GM21529 (cell line): ENCODE data around the gene MMP24OS.

Experiments
- ATAC-seq: cut with Tn5 transposase; IDR thresholded peaks from one replicate; pipeline ENCODE4 v1.9.1; 2021; ENCODE audit not compliant: unreplicated experiment

The MMP24OS gene

DNA sequence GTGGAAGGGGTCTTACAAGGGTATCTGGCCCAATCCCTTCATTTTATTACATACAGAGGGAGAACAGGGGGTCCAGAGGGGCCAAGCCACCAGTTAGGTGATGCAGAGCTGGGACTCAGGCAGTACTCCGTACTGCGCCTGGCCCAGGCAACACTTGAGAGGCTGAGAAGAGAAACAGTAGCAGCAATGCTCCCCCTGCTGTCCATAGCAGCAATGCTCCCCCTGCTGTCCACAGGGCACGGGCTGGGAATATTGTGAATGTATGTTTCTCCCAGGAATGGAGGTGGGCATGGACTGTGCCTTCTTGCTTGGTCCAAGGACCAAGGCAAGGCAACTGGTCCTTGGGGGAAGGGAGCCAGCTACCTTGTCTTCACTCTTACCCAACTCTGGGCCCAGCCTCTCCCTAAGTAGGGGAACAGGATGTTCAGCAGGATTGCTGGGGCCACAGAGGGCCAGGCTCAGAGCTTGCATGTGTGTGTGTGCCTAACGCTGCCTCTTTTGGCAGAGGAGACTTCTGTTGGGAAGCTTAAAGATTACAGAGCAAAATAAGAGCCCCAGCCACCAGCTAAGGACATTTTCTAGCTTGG is 29.1 kb upstream of the MMP24OS start:
- no peak for ATAC-seq

DNA sequence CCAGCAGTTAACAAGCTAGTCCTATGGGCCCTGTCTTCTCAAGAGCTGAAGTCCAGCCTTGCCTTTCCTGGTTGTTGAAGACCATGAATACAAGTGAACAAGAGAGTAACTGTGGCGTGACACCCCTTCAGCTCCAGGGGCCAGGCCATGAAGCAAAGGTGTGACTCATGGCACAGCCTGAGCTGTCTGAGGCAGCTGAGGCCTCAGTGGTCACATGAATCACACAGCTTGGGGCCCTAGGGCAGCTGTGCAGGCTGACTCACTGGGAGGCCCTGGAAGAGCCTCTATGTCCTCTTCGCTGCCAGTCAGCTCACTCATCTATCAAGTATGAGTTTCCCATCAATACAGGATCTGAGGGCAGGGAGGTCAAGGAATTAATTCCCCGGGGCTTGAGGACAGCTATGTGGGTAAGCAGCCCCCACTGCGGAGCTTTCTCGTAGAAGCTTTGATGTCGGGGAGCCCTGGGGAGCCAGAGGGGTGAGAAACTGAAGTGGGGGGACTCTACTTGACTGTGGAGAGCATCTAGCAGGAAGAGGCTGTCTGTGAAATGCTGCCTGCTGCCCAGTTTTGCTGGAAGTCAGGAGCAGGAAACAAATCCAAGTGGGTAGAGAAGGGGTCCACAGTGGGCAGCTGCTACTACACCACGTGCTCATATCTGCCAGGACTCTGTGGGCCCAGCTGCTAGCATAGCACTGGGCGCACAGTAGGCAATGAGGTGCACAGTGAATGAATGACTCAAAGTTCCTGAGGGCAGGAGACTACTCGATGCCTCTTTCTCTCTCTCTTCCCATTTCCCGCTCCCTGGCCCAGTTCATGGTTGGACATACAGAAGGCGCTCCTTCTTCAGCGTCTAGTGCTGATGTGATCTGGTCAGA is 28.0 kb upstream of the MMP24OS start:
- no peak for ATAC-seq

DNA sequence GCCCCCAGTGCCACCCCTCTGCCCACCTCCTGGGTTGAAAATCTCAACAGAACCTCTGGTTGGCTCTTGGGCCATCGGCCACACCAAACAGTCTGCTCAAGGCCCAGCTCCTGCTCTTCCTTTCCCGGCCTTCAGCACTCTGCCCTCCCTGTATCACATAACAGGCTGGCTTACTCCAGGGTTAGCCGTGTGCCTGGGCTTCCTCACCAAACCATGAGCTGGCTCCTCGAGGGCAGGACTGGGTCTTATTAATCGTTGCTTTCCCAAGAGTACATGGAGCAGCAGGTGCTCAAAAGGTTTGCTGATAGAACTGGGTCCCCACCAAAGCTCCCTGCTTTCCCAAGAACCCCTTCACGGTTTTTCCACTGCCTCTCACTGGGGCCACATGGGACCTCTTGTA is 27.0 kb upstream of the MMP24OS start:
- no peak for ATAC-seq

DNA sequence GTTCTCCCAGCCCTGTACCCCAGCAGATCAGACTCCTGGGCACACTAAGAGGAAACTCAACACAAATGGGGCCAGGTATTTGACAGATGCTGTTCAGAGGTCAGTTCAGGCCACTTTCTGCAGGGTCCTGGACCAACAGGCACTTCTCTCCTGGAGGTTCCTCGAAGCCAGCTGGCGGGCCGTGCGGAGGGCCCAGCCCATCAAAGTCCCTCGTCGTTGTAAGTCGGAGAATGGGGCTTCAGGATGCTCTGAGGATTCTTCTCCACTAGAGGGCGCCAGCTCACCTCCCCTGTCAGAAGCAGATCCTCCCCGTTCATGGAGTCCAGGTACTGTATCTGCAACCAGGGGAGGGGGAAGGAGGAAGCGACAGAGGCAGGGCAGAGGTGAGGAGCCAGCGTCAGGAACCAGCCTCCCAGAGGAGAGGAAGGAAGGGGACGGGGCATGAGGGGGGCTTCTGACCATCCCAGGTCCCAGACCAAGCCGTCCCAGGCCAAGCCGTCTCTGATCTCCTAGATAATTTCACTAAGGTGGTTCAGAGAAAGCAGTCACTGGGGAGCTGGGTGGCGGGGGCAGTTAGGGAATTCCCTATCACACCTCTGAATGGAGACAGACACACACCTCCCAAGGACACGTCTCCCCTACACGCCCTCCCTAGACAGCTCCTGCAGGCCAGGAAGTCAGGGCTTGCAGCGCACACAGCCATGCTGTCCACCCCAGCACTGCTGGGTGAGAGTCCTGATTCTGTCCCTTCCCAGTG is 26.0 kb upstream of the MMP24OS start:
- ATAC-seq, result no peak

DNA sequence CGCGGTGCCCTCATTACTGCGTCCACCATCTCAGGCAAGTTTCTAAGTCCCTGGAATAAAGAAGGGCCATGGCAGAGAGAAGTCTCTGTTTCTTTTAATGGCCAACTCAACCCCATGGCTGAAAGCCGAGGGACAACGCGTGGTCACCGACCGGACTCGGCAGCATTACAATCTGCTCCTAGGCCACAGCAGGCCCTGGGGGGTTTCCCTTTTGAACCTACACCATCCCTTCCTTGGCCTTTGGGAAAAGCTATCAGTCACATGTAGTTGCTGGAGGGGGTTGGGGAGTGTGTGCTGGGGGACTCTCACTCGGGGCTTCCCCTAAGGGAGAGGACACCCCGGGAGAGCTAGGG is 25.4 kb upstream of the MMP24OS start:
- ATAC-seq, result no peak

DNA sequence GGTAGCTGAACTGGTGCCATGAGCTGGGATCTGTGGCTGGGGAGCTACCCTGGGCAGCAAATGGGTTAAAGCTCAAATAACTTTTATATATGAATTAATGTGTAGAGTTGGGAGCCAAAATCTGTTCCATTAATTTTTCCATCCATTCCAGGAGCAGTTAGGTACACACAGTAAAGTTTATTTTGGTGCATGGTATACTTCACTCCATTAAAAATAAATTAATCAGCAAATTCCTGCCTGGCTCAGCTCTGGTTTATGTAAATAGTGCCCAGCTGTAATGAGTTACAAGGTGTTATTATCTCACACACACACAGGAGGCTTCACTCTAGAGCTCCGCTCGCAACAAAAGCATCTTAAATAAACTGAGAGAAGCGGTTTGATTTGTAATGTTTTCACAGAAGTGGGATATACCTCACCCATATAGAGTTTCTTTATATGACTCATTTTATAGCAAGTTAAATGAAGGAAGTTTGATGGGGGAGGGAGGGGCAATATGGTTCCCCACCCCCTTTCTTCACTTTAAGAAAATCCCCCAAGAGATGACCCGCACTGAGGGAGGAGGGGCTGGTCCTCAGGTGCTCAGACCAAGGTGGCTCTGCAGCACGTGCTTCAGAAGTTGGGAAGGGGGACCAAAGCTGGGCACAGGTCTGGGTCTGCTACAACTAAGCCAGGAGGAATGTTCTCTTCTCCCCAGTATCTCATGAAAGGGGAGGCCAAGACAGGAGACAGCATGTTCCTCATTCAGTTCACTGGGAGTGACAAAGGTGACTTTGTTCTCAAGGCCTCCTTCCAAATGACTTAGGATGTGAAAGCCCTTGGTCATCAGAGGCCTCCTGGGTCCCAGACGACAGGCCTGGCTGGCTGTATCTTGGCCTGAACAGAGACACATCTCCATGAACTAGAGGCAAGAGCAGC is 24.8 kb upstream of the MMP24OS start:
- no peak for ATAC-seq

DNA sequence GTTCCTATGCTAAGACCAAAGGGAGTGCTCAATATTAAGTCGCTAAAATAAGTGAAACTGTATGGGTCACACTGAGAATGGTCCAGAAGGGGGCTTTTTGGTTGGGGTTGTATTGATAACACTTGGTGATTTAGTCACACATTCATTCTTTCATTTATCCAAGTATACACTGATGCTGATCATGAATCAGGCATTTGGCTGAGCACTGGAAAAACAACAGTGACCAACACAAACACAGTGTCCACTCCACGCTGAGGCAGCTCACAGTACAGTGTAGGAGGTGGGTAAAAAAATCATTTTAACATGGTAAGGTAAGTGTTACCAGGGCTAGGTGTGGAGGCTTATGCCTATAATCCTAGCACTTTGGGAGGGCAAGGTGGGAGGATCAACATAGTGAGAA is 23.5 kb upstream of the MMP24OS start:
- no peak for ATAC-seq

DNA sequence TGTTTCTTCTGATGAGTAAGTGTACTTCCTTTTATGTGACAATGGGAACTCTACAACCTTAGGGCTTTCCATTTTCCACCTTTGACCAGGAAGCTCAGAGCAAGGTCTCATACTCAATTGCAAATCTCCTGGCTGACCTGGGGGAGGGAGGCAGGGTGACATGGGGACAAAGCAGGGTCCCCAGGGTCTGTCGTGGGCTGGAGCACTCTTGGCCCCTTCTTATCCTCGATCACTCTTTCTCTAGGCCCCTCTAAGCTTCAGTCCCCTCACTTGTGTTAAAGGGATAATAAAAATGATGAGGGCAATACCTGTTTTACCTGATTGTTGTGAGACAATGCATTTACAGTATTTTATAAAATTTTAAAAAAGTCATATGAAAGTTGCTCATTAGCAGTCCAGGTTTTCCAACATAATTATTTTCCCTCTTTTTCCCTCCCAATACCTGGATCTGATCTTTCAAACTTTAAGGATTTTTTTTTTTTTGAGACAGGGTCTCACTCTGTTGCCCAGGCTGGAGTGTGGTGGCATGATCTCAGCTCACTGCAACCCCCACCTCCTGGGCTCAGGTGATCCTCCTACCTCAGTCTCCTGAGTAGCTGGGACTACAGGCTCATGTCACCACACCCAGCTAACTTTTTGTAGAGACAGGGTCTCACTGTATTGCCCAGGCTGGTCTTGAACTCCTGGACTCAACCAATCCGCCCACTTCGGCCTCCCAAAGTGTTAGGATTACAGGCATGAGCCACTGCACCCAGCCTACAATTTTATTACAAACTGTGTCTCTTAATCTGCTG is 22.7 kb upstream of the MMP24OS start:
- no peak for ATAC-seq

DNA sequence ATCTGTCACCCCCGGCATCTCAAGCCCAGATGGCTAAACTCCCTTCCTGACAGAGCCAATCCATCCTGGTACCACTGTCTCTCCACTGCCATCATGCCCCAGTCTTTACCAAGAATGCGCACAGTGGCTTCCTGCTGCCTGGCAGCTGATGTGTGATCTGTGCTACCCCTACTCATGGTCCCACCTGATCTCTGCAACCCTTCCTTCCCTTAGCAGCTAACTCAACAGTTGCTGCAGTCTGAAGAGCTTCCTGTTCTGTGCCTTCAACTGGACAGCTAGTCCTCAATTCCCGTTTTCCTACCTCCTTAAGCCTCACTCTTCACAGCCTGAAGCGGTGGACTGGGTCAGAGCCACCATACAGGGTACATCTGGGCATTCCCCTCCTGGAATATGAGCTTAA is 21.9 kb upstream of the MMP24OS start:
- ATAC-seq, result no peak

DNA sequence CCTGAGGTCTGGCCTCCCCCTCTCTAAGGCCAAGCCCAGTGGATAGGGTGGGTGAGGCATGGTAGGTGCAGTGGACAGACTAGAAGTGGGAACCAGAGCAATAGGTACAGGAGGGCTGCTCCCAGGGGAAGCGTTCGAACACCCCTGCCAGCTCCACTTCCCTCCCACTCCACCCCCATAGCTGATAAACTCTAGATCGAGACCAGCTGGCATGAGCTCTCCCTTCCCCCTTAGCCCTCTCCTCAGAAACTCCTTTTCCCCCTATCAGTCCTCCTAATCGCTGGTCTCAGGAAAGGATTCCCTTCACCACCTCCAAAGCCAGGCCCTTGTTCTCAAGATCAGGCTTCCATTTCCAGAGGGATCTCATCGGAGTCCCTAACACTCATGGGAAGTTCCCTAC is 20.3 kb upstream of the MMP24OS start:
- ATAC-seq, result no peak

DNA sequence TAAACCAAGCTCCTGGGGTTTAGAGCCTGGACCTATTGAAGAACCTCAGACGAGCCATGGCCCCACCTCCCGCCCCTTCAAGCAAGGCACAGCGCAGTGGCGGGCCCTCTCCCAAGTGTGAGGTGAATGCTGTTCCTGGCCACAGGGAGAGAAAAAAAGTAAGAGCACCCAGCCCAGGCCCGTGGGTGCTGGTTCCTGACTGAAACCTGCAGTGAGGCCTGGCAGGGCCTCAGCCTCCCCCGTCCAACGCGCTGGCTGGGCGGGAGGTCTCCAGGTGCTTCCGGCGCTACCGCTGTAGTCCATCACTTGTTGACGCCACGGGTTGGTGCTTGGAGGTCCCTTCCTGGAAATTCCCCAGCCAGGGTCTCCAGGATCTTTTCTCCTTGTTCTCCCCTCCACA is 19.8 kb upstream of the MMP24OS start:
- ATAC-seq, result no peak

DNA sequence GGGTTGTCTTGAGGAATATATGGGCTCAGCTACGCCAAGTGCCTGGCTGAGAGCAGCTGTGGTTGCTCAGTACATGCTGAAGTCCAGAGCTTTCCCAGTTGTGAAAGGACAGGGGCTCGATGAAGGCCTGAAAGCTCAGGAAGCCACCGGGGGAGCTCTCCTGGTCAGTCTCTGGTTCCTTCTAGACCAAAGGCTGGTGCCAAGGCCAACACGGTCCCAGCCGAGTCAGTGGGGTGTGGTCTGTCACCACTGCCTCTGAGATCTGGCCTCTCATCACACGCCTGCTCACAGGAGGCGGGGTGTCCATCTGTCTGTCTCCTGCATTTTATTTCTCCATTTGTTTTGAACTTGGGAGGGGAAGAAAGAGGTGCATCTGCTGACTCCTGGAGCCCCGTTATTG is 19.2 kb upstream of the MMP24OS start:
- no peak for ATAC-seq

DNA sequence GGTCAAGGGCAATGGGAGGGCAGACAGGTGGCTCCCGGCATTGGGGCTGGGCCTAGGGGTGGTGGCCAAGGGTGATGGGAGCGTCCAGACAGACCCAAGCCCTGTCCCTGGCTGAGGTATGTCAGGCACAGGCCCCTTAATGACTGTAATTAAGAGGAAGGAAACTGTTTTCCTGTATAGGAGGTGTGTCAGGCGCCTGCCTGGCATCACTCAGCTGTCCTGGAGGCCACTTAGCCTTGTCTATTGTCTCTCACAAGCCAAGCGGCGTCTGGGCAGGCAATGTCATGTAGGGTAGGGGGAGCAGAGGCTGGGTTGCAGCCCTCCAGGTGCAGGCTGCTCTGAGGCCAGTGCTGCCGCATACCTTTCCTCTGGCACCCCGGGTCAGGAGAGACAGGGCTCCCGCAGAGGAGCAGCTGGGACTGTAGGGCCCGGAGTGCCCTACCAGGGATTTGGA is 18.2 kb upstream of the MMP24OS start:
- no peak for ATAC-seq

DNA sequence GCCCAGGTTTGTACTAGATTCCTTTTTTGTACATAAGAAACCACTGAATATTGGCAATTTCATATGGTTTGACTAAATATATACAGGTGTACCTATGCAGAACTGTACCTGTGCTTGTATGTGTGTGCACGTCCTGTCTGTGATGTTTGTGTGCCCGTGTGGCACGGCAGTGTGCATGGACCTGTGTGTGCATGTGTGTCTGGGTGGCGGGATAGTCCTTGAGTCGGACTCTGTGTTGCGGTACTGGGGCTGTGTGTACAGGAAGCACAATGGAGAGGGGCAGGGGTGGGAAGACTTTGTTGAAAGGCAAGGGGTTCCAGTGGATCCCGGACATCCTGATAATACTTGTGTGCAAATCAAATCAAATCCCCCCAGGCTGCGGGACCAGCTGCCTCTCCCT is 17.8 kb upstream of the MMP24OS start:
- no peak for ATAC-seq

DNA sequence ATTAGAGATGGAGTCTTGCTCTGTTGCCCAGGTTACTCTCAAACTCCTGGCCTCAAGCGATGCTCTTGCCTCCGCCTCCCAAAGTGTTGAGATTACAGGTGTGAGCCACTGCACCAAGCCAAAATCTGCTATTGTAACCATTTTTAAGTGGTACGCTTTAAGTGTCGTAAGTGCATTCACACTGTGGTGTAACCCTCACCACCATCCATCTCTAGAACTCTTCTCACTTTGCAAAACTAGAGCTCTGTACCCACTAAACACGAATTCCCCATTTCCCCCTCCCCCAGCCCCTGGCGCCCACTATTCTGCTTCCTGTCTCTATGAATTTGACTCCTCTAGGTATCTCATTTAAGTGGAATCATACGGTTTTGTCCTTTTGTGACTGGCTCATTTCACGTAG is 17.1 kb upstream of the MMP24OS start:
- no peak for ATAC-seq

DNA sequence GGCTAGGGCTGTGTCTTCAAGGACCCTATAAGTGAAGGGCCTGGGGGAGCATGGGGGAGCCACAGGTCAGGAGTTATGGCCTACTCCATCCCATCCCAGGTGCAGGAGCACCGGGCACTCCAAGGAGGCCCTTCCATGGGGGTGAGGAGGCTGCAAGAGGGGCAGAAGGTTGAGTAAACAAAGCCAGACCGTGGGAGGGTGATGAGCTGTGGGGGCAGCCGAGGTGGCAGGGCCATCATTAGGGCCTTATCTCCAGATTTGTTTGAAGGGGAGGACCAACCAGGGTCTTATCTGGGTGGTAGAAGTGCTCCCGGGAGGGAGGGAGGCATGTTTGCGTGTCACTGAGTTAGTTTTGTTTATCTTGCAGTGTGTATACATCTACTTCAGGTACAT is 16.4 kb upstream of the MMP24OS start:
- ATAC-seq, result no peak

DNA sequence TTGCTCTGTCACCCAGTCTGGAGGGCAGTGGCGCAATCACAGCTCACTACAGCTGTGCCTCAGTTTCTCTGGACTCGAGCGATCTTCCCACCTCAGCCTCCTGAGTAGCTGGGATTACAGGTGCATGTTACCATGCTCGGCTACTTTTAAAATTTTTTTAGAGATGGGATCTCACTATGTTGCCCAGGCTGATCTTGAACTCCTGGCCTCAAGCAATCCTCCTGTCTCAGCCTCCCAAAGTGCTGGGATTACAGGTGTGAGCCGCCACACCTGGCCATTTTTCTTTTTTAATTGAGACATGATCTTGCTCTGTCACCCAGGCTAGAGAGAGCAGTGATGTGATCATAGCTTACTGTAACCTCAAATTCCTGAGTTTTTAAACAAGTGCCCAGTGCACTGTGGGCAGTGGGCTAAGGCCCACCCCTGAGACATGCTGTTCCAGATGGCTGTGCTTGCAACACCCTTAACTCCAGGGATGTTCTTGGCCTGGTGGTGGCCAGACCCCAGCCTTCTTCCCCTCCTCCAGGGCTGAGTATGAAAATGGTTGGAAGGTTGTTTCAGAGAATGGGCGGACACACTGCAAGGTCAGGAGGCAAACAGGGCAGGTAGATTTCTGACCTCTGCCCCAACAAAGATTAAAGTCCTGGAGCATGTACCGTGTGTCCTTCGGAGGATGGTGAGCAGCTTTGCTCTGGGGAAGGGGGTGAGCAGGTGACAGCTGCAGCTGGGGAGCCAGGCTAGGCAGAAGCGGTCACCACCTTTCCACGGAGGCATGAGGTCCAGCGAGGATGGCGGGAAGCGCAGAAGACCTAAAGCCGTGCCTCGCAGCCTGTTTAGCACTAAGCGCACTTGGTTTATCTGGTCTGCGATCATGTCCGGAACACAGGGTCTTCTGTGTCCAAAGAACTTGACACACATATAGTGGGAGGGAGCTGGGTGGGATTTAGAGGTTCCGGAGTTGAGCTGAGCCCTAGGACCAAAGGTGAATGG is 15.7 kb upstream of the MMP24OS start:
- ATAC-seq, result no peak

DNA sequence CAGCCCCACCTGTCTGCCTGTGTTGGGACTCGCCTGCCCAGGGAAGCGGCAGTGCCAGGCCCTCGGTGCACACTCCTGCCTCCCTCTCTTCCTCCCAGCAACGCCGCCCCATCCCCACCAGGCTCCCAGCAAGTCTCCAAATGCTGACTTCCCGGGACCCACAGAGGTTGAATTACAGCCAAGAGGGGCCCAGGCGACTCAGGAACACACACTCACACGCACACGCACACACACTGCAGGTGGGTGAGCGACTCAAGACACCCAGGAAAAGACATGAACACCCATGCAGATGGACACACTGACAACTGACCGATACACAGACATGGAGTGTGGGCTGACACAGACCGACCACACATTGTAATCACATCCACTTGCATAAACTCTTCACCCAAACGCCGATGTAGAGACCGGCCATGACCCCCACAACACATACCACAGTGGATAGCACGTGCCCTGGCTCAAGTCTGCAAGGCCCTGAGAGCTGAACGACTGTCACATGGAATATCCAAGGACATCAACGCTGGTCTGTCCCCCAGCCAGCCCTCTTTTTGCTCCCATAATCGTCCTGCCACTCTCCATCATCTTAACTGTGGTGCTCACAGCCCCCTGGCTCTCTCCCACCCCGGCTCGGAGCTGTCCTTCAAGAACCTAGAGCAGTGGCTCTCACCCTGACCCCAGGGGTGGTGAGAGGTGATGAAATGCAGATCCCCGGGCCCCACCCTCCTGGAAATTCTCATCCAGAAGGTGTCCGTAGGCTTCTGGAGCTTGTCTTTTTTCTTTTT is 14.8 kb upstream of the MMP24OS start:
- ATAC-seq, result no peak
